Retina (tissue), 1 donor: ENCODE results near the gene KIRREL3.

Experiments
- DNase-seq: peaks from one replicate; pipeline ENCODE4 v3.0.0-alpha.2; 2016

Gene KIRREL3

GRCh38 chr11:126497581-126498122, 502.9 kb downstream of the KIRREL3 start:
- DNase-seq = no peak

DNA sequence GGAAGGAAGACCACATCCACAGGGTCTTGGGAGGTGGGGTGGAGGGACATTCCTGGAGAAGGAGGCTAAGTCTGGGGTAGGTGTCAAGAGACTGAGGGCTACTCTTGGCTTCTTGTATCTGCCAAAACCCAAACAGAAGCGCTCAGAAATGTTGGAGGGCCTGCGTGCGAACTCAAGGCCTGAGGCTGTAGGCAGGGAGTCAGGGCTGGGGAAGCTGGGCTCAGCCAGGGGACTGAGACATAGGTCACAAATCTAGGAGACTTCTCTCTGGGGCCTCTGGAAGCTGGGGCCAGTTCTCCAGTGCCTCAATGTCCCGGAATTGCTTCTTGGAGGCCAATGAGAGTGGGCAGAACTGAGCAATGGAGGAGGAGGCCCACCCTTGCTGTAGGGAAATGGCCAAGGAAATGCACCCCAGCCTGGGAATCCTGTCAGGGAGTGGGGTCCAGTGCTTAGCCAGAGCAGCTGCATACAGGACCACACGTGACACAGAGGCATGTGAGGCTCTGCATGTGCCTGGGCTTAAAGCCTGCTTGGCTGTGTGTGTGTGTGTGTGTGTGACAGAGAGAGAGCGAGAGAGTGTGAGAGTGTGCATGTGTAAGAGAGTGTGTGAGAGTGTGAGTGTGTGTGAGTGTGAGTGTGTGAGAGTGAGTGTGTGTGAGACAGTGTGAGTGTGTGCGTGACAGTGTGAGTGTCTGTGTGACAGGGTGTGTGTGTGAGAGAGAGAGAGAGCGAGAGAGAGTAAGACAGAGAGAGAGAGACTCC, 503.8 kb downstream of the KIRREL3 start:
- DNase-seq = no peak

- no peak for DNase-seq
Observed at GRCh38 chr11:126495281-126496220, 505.0 kb downstream of the KIRREL3 start.

DNA sequence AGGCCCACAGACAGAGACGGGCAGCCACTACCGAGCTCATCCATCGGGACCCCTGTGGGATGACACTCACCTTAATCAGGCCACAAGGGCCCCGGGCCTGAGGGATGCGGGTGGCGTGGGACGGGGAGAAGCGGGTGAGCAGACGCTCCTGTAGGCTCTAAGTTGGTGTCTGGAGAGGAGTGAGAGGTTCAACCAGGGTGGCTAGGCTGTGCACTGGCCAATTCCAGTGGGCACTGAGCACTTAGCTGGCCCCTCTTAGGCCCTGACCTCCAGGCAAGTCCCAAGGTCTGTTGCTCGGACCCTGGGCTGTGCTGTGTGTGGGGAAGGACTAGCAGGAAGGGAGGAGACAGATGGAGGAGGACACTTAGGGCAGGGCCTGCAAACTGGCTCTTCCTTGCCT, 505.7 kb downstream of the KIRREL3 start:
- no peak for DNase-seq

GRCh38 chr11:126492331-126493082, 508.1 kb downstream of the KIRREL3 start:
- no peak for DNase-seq

GRCh38 chr11:126491092-126491491, 509.5 kb downstream of the KIRREL3 start:
- DNase-seq = no peak

DNA sequence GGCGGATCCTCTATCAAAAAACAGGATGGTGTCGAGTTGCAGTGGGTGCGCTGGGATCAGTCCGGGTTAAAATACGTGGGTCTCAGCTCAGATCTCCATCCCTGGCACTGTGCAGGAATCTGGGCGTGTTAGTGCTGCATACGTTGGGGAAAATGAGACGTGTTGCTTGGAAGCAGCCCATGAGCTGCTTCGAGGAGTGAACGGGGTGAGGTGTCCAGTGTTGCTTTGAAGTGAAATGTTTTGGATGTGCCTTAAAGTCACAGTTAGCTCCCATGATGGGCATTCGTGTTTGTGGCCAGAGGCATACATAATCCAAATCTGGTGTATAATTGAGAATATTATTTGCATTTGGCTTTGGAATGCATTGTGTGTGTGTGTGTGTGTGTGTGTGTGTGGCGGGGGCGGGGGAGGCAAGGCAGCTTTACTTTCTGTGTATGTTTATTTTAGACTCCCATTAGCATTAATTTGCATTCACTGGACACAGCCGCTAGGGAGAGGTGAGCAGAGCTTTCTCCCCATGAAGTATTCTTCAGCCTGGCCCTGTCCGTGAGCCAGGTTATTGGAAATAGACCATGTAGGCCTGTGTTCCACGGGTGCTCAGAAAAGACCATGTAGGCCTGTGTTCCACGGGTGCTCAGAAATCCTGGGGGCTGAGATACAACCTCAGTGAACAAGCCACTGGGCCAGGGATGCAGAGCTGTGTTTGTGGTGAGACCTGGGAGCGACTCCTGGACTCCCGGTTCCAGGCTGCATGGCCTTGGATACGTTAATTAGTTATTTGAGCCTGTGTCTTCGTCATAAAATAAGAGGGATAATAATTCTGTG, 510.5 kb downstream of the KIRREL3 start:
- no peak for DNase-seq

GRCh38 chr11:126488591-126489370, 511.8 kb downstream of the KIRREL3 start:
- DNase-seq = no peak

- DNase-seq = no peak
Observed at GRCh38 chr11:126487711-126488110, 512.9 kb downstream of the KIRREL3 start.

DNA sequence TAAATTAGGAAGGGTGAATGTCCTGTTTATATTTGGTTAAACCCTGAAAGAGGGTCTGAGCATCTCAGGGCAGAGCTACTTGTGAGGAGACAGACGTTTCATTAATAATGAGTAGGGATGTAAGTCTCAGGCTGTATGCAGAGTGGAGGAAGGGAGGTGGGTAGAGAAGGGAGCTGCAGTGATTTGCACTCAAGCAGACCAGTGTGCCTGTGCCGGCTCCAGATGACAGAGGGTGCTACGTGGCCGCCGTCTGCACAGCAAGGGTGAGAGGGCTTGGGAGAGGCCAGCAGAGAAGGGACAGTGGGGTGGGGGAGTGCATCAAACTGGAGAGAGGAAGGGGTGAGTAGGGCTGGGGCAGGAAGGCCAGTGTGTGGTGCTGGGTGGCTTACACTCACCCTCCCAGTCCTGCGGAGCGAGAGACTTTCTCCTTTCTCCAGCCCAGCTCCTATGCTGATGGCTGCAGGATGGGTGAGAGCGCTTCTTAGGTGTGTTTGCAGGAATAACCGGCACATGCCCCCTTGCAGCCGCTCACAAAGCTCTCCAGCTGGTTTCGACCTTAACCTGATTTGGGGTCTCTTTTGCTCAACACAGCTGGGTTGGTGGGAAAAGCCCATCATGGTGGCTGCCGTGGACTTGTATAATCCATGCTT, 514.5 kb downstream of the KIRREL3 start:
- DNase-seq = peak; percentile 52

DNA sequence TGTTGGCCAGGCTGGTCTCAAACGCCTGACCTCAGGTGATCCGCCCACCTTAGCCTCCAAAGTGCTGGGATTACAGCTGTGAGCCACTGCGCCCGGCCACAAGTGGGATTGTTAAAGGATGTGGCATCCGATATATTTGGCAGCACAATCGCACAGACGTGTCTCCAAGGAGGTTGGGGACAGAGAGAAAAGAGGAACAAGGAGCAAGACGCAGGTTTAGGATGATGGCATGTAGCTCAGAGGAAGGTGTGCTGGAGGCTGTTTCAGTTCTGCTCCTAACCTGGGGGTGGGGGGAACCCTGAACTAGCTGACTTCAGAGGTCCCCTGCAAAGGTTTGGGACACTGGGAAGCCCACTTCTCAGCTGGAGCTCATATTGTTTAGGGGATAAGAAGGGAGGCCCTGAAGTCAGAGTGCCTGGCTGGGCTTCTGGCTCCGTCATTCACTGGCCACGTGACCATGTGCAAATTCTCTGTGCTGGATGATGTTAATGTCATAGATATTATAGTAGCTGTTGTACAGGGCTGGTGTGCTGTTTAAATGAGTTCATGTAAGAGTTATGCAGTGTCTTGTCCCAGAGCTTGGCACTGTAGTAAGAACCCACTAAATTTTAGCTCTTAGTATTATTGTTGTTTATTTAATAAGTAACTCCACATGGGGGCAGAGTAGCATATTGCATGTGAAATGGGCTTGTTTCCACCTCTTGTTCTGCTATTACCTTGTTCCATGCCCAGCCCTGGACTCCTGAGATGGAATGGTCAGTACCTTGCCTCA, 515.4 kb downstream of the KIRREL3 start:
- no peak for DNase-seq

GRCh38 chr11:126484266-126484665, 516.3 kb downstream of the KIRREL3 start:
- DNase-seq = no peak

DNA sequence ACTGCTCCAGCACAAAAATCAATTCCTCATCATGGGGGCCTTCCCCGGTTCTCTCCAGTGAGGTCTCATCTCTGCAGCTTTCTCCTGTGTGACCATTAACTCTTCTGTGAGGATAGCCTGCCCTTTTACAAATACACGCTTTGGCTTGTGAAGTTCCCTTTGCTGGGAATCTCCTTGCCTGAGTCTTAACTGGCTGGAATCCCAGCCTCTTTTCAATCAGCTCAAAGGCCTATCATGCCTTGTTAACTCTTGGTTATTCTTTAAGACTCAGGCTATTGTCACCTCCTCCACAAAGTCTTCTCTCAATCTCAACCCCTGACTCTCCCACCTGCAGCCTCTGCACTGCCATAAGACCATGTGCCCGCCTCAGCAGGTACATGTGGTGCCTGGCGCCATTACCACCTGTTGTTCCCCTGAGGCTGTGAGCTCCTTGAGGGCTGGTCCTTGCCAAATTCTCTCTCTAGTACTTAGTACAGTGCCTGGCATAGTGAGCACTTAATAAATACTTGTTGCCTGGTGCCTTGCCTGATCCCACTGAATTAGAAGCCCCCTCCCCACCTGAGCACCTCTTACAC, 516.9 kb downstream of the KIRREL3 start:
- no peak for DNase-seq

DNA sequence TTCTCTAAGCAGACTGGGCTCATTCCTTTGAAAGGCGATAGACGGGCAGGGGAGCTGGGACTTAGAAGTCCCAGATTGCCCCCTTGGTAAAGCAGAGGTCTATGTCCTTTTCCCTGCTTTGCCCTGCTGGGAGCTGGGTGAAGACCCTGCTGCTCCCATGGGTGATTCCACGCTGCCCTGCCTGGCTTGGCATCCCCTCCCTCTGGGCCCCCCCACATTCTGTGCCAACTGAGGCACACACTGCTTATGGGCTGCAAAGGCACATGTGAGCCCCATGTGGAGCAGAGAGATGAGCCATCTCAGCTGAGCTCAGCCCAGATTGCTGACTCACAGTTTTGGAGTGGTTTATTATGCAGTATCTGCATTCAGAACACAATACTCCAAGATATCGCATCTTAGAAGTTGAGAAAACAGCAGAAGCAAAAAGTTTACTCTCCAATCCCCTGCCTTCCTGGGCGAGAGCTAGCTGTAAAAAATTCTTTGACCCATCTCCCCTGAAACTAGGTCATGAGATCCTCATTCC, 517.9 kb downstream of the KIRREL3 start:
- DNase-seq = no peak

DNA sequence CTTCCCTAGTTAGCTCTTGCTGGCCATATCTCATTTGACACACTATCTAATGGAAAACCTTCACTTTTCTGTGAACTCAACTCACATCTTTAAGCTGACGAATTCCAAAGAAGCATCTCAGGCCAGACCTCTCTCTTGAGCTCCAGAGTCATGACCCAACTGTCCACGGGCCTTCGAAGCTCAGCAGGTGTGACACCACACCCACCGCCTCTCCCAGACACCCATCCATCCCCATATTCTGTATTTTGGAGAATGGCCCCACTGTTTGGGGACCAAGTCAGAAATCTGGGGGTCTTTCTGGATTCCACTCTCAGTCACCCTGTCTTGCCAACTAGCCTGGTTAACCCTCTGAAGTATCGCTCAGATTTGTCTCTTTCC, 519.3 kb downstream of the KIRREL3 start:
- DNase-seq = no peak

- DNase-seq = peak; percentile 87
Observed at GRCh38 chr11:126480410-126481302, 519.9 kb downstream of the KIRREL3 start.

DNA sequence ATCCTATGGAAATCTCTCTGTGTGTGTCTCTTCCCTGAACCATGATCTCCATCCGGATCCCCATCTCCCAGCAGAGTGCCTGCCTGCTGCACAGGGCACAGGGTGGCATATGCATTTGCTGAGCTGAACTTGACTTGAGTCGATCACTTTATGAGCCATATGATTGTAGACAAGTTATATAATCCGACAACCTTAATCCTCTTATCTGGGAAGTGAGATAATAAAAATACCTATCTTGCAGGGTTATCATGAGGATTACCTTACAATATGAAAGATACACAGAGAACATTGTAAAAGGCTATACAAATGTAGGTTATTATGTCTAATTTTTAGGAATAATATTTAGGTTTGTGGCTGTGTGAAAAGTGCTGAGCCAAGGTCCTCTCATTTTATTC, 520.6 kb downstream of the KIRREL3 start:
- no peak for DNase-seq
